Testis (tissue), 3 donors: ENCODE data around the gene RERE. TPM values are rescaled to one million over a fixed set of nuclear protein-coding genes. Genes with fewer than 3 reads are reported as not detected.

Source experiments
- DNase-seq: peaks from one replicate; pipeline ENCODE4 v3.0.0-alpha.2; 2019
- H3K27ac ChIP-seq, 2 donors: fragments of 200-600 bp; sonication (generic); one replicate each; pipeline ENCODE4 v1.5.1; 2019
- H3K27me3 ChIP-seq: fragments of 200-600 bp; sonication (generic); one replicate; pipeline ENCODE4 v1.5.1; 2019
- H3K36me3 ChIP-seq: fragments of 200-600 bp; sonication (generic); one replicate; pipeline ENCODE4 v1.5.1; 2017; ENCODE audit warnings: low read depth; ENCODE audit errors: missing control alignments
- H3K4me1 ChIP-seq: fragments of 200-600 bp; sonication (generic); one replicate; pipeline ENCODE4 v1.5.1; 2019
- H3K4me3 ChIP-seq, 2 donors: fragments of 200-600 bp; sonication (generic); one replicate each; pipeline ENCODE4 v1.5.1; 2017 to 2019
- H3K9me3 ChIP-seq: fragments of 200-600 bp; sonication (generic); one replicate; pipeline ENCODE4 v1.5.1; 2017
- POLR2A ChIP-seq: fragments of 450-650 bp; IDR thresholded peaks from one replicate; pipeline ENCODE4 v1.6.1; 2017; ENCODE audit warnings: antibody characterized with exemption, mild to moderate bottlenecking, moderate library complexity
- WGBS, 2 donors: methylation state at CpG; one replicate each; pipeline ENCODE4 v1.1.5; 2018; 5-methylcytosine and 5-hydroxymethylcytosine counted together
- intact Hi-C: fragments of 100-400 bp; cut with DNase I; formaldehyde crosslinking; loops from one replicate; pipeline ENCODE4 v1.15.1; 2023; ENCODE audit warnings: low total_unique reads
- polyA plus RNA-seq: library from polyadenylated mRNA; stranded (reverse); fragments of 350-450 nt; fragmentation: Illumina TruSeq; extraction: RNeasy Lipid Tissue Mini Kit (QIAGEN cat#74804); gene quantifications from one replicate; pipeline ENCODE4 v1.2.3, GENCODE V29; 2014; ENCODE audit warnings: low read depth, low replicate concordance; ENCODE audit not compliant: insufficient read depth
- total RNA-seq, 2 donors: library from RNA; depleted of rRNA; stranded (reverse); fragments of >200 nt; gene quantifications; one replicate each; pipeline ENCODE4 v1.2.3, GENCODE V29; 2016
- TF ChIP-seq, protein P1 (sequence below), 3 experiments: fragments of 450-650 bp in 2 of 3; fragments of 200-600 bp in 1 of 3; sonication (generic) in 1 of 3; IDR thresholded peaks; one replicate each; pipeline ENCODE4 v1.5.1; 2016 to 2019; ENCODE audit warnings: antibody characterized with exemption in 3 of 3, mild to moderate bottlenecking in 2 of 3, moderate library complexity in 1 of 3

The RERE gene
- total and polyA plus RNA-seq, 3 donors from 2014 or later, result 90.8 to 229 (median 203) TPM

DNA sequence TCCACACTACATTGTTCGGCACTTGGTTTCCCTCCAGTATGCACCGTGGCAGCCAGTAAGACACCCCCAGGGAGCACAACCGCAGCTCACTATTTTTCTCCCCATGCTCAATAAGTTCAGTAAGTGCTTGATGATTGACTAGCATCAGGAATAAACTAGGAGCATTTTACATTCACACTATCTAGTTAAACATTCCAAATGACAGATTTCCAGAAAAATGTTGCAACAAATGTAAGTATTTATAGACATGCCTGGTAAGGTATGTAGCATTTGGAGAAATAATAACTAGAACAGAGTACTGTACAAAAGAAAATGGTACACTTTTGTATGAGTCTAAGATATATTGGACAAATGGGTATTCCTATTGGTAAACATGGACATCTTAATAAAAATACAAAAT, 406.6 kb downstream of the RERE start:
- no peaks in the 10 kb centered on the region for H3K27me3 ChIP-seq
- H3K4me3 ChIP-seq, result no peak overlapping the region
- TF ChIP-seq POLR2A, result no peak
- TF ChIP-seq, protein P1, sequence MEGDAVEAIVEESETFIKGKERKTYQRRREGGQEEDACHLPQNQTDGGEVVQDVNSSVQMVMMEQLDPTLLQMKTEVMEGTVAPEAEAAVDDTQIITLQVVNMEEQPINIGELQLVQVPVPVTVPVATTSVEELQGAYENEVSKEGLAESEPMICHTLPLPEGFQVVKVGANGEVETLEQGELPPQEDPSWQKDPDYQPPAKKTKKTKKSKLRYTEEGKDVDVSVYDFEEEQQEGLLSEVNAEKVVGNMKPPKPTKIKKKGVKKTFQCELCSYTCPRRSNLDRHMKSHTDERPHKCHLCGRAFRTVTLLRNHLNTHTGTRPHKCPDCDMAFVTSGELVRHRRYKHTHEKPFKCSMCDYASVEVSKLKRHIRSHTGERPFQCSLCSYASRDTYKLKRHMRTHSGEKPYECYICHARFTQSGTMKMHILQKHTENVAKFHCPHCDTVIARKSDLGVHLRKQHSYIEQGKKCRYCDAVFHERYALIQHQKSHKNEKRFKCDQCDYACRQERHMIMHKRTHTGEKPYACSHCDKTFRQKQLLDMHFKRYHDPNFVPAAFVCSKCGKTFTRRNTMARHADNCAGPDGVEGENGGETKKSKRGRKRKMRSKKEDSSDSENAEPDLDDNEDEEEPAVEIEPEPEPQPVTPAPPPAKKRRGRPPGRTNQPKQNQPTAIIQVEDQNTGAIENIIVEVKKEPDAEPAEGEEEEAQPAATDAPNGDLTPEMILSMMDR (IDR thresholded peaks at IDR 0.05), result no peak
- H3K27ac ChIP-seq, result no peak overlapping the region
- peaks cover 69% of the 10 kb centered on the region for H3K4me1 ChIP-seq
- no peaks in the 10 kb centered on the region for H3K9me3 ChIP-seq
- DNase-seq, result no peak
- intact Hi-C loops, result no loop called here
- no peaks in the 10 kb centered on the region for H3K36me3 ChIP-seq
- WGBS, 2 donors, result 75 to 86% methylated on average over 3 of the region's 3 CpGs

DNA sequence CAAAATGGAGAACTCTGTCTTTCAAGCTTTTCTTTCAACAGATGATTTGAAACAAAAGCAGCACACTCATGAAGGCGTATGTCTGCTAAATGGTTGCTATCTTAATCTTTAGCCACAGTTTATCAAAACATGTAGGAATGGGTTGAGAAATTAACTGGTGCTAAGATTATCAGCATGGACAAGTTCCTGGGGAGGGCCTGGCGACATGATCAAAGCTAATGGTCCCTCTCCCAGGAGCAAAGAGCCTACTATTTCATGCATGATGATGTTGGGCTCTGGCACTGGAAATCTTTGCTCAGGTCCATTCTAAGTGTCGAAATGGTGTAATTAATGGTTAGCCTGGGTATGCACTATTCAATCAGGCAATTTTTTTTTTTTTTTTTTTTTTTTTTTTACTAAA, 407.8 kb downstream of the RERE start:
- Histone ChIP-seq H3K9me3 (no peaks in the 10 kb centered on the region), H3K36me3 (no peaks in the 10 kb centered on the region), H3K27me3 (no peaks in the 10 kb centered on the region), H3K4me1 (peaks cover 57% of the 10 kb centered on the region), H3K4me3 (no peak overlapping the region), H3K27ac (peak overlapping the region; percentile 62 to 76)
- intact Hi-C loops, result no loop called here
- TF ChIP-seq, protein P1 (IDR thresholded peaks at IDR 0.05), result no peak
- TF ChIP-seq POLR2A, result no peak
- 70 to 74% methylated on average over 3 of the region's 3 CpGs for WGBS, 2 donors
- no peak for DNase-seq

DNA sequence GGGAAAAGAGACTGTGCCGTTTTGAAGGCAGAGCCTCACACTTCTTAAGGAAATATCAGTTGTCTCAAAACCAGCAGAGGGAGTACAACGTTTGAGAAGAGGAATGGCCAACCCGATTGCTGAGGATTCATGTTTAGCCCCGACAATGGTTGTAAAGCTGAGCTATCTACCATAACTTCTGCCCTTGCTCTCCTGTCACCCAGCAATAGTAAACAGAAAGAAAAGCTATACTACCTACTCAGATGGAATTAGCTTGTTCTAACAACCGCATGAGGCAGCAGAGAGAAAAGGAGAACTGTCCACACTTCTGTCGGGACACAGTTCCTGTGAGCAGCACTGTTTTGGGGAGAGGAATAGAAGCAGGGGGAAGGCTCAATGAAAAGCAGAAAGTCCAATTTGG, 408.3 kb downstream of the RERE start:
- Histone ChIP-seq H3K4me1 (peaks cover 57% of the 10 kb centered on the region), H3K36me3 (no peaks in the 10 kb centered on the region), H3K27ac (peak overlapping the region; percentile 62 to 76), H3K27me3 (no peaks in the 10 kb centered on the region), H3K4me3 (no peak overlapping the region), H3K9me3 (no peaks in the 10 kb centered on the region)
- WGBS, 2 donors, result 18 to 31% methylated on average over 6 of the region's 6 CpGs
- intact Hi-C loops, result no loop called here
- TF ChIP-seq, protein P1 (IDR thresholded peaks at IDR 0.05), result peak in 2 of 3 experiments; percentile 15 to 50
- no peak for TF ChIP-seq POLR2A
- DNase-seq, result no peak

DNA sequence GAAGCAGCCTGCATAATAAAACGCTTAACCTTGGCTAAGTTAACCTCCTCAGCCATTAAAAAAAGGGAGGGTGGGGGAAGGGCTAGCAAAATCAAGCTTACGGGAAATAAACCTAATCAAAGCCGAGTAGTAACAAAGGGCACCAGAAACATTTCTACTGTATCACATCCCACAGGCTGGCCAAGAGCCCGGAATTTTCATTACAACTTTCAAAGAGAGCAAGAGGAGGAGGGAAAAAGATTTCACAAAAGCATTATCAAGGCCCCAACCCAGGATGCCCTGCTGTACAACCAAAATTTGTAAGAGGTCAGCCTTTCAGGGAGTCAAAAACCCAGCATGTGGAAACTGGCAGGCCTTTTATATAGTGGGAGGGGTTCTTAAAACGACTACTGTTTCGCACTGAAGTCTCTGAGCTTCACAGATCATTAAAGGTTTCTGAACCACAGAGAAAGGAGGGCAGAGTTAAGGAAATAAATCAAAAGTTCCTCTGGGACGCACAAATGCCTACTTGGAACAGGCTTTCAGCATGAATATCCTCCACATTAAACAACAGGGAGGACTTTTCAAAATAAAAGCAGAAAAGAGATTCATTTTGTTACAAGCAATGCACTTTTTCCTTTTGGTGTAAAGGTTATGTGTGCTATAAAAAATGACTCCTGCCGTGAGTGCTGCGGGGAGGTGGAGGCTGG, 409.1 kb downstream of the RERE start:
- intact Hi-C loops, result no loop called here
- H3K4me3 ChIP-seq, result no peak overlapping the region
- no peaks in the 10 kb centered on the region for H3K27me3 ChIP-seq
- no peaks in the 10 kb centered on the region for H3K36me3 ChIP-seq
- peaks cover 57% of the 10 kb centered on the region for H3K4me1 ChIP-seq
- 23 to 36% methylated on average over 9 of the region's 9 CpGs for WGBS, 2 donors
- H3K27ac ChIP-seq, result peak overlapping the region; percentile 62 to 76
- TF ChIP-seq, protein P1 (IDR thresholded peaks at IDR 0.05), result no peak
- TF ChIP-seq POLR2A, result no peak
- peak; percentile 91 for DNase-seq
- no peaks in the 10 kb centered on the region for H3K9me3 ChIP-seq

DNA sequence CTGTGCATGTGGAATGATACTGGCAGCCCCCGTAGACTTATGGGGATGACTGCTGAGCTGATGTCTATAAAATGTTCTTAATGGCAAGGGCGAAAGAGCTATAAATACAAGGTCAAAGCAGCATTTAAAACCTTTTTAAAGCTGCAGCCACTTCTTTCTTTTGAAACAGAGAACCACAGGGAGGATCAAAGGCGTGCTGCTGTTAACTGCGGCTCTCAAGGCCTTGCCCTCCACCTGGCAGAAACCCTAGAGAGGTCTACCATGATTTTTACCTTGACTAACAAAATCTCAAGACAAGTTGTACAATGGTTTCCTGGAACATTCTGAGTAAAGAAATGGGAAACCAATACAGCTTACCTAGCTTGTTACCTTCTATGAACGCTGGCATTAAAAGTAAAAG, 409.8 kb downstream of the RERE start:
- WGBS, 2 donors, result 44 to 72% methylated on average over 5 of the region's 5 CpGs
- Histone ChIP-seq H3K36me3 (no peaks in the 10 kb centered on the region), H3K4me3 (no peak overlapping the region), H3K4me1 (peaks cover 57% of the 10 kb centered on the region), H3K27ac (peak overlapping the region; percentile 62 to 76), H3K27me3 (no peaks in the 10 kb centered on the region), H3K9me3 (no peaks in the 10 kb centered on the region)
- DNase-seq, result no peak
- TF ChIP-seq, protein P1 (IDR thresholded peaks at IDR 0.05), result no peak
- no peak for TF ChIP-seq POLR2A
- intact Hi-C loops, result no loop called here
